CD14-positive monocyte (primary cell): ENCODE results near the gene ABCA2. TPM values are rescaled to one million over a fixed set of nuclear protein-coding genes. Genes with fewer than 3 reads are reported as not detected.

Experiments used
- DNase-seq, 3 donors: peaks; one replicate each; pipeline ENCODE4 v3.0.0-alpha.2; 2011 to 2022
- H2AFZ ChIP-seq: 2 replicates; pipeline ENCODE4 v1.6.0; 2012; ENCODE audit warnings: mild to moderate bottlenecking, low read depth, low read length, inconsistent platforms; ENCODE audit not compliant: insufficient read depth, poor library complexity, severe bottlenecking
- H3K27ac ChIP-seq, 2 donors: 1 replicate in 1 of 2; 2 replicates in 1 of 2; pipeline ENCODE4 v1.5.1; 2012 to 2013; ENCODE audit warnings: low read length in 2 of 2, control low read depth in 1 of 2, inconsistent platforms in 1 of 2, low read depth in 1 of 2, mild to moderate bottlenecking in 1 of 2
- H3K27me3 ChIP-seq, 2 donors: one replicate each; pipeline versions ENCODE4 v1.6.0 to v1.6.1; 2011 to 2013; ENCODE audit warnings: low read length in 2 of 2; ENCODE audit not compliant: control insufficient read depth in 2 of 2, insufficient read depth in 2 of 2
- H3K36me3 ChIP-seq, 2 donors: replicated peaks in 1 of 2; 1 replicate in 1 of 2; 2 replicates in 1 of 2; pipeline versions ENCODE4 v1.5.1 to v1.6.1; 2012 to 2013; ENCODE audit warnings: low read length in 2 of 2, control low read depth in 1 of 2, inconsistent platforms in 1 of 2, mild to moderate bottlenecking in 1 of 2; ENCODE audit not compliant: insufficient read depth in 2 of 2, control insufficient read depth in 1 of 2
- H3K4me1 ChIP-seq, 2 donors: 1 replicate in 1 of 2; 2 replicates in 1 of 2; pipeline versions ENCODE4 v1.5.1 to v1.6.1; 2012 to 2013; ENCODE audit warnings: low read length in 2 of 2, control low read depth in 1 of 2, inconsistent platforms in 1 of 2, mild to moderate bottlenecking in 1 of 2, moderate library complexity in 1 of 2; ENCODE audit not compliant: insufficient read depth in 2 of 2, control insufficient read depth in 1 of 2
- H3K4me2 ChIP-seq: replicated peaks from 2 replicates; pipeline ENCODE3; 2012; ENCODE audit warnings: low read length, moderate library complexity, mild to moderate bottlenecking; ENCODE audit not compliant: poor library complexity, severe bottlenecking; ENCODE audit errors: extremely low read depth
- H3K4me3 ChIP-seq, 3 experiments: fragments of 200-600 bp in 1 of 3; sonication (generic) in 1 of 3; replicated peaks in 1 of 3; 1 replicate in 2 of 3; 2 replicates in 1 of 3; pipeline ENCODE4 v1.5.1; 2011 to 2013; ENCODE audit warnings: low read length in 3 of 3, mild to moderate bottlenecking in 3 of 3, control low read depth in 2 of 3, low read depth in 2 of 3, inconsistent platforms in 1 of 3, moderate library complexity in 1 of 3
- H3K79me2 ChIP-seq: 2 replicates; pipeline ENCODE4 v1.6.0; 2012; ENCODE audit warnings: mild to moderate bottlenecking, control low read depth, inconsistent platforms, low read length, moderate library complexity; ENCODE audit not compliant: insufficient read depth
- H3K9ac ChIP-seq: 2 replicates; pipeline ENCODE4 v1.6.0; 2017; ENCODE audit warnings: low read length, mild to moderate bottlenecking; ENCODE audit not compliant: insufficient read depth, poor library complexity, severe bottlenecking
- H3K9me3 ChIP-seq, 2 donors: replicated peaks in 1 of 2; 1 replicate in 1 of 2; 2 replicates in 1 of 2; pipeline versions ENCODE4 v1.5.1 to v1.6.1; 2012 to 2013; ENCODE audit warnings: low read length in 2 of 2, control low read depth in 1 of 2; ENCODE audit not compliant: control insufficient read depth in 1 of 2, insufficient read depth in 1 of 2
- H4K20me1 ChIP-seq: 2 replicates; pipeline ENCODE4 v1.6.0; 2012; ENCODE audit warnings: mild to moderate bottlenecking, low read length, control low read depth, moderate library complexity; ENCODE audit not compliant: insufficient read depth
- H3K27ac Mint-ChIP-seq, 7 donors: one replicate each; pipeline ENCODE4 v1.8.0; 2020; ENCODE audit warnings: mild to moderate bottlenecking in 7 of 7, mixed read lengths in 7 of 7, moderate library complexity in 6 of 7, inconsistent platforms in 2 of 7
- H3K27me3 Mint-ChIP-seq, 3 donors: one replicate each; pipeline ENCODE4 v1.8.0; 2021 to 2022; ENCODE audit warnings: low read depth in 3 of 3, mild to moderate bottlenecking in 3 of 3, mixed read lengths in 3 of 3, moderate library complexity in 3 of 3, inconsistent platforms in 1 of 3
- H3K36me3 Mint-ChIP-seq, 2 donors: one replicate each; pipeline ENCODE4 v1.8.0; 2020; ENCODE audit warnings: mixed read lengths in 2 of 2, inconsistent platforms in 1 of 2, mild to moderate bottlenecking in 1 of 2
- H3K4me1 Mint-ChIP-seq: one replicate; pipeline ENCODE4 v1.8.0; 2020; ENCODE audit warnings: mild to moderate bottlenecking, mixed read lengths
- H3K4me3 Mint-ChIP-seq, 2 donors: one replicate each; pipeline ENCODE4 v1.8.0; 2020; ENCODE audit warnings: mild to moderate bottlenecking in 2 of 2, mixed read lengths in 2 of 2, moderate library complexity in 1 of 2
- H3K9me3 Mint-ChIP-seq, 7 donors: one replicate each; pipeline ENCODE4 v1.8.0; 2020 to 2022; ENCODE audit warnings: mixed read lengths in 7 of 7, mild to moderate bottlenecking in 6 of 7, moderate library complexity in 6 of 7, inconsistent platforms in 2 of 7
- WGBS: methylation state at CpG from one replicate; pipeline ENCODE4 v1.1.5; 2013; ENCODE audit warnings: missing lambda C conversion rate; ENCODE audit not compliant: insufficient coverage; 5-methylcytosine and 5-hydroxymethylcytosine counted together
- intact Hi-C, 2 donors: fragments of 100-400 bp; cut with micrococcal nuclease; formaldehyde crosslinking; loops; one replicate each; pipeline versions ENCODE4 v1.15.0 to v1.15.1; 2023
- polyA plus RNA-seq, 3 donors: library from polyadenylated mRNA; depleted of rRNA in 1 of 3; unstranded in 2 of 3; stranded (reverse) in 1 of 3; fragments of 300-500 nt in 2 of 3; fragments of >200 nt in 1 of 3; fragmentation: Illumina TruSeq in 2 of 3; gene quantifications; 1 replicate in 2 of 3; 2 replicates in 1 of 3; pipeline ENCODE4 v1.2.3, GENCODE V29; 2012 to 2021
- TF ChIP-seq, protein P1 (sequence below): fragments of 200-600 bp; IDR thresholded peaks from one replicate; pipeline ENCODE4 v1.8.0; 2022; ENCODE audit warnings: antibody characterized with exemption, mild to moderate bottlenecking

The ABCA2 gene
- polyA plus RNA-seq, 3 donors = 0.18 to 30.7 (median 0.40) TPM

GRCh38 chr9:136960938-136961275 is 67.1 kb downstream of the ABCA2 start:
- H3K36me3 Mint-ChIP-seq = no peaks in the 10 kb centered on the region
- H3K27me3 ChIP-seq = no peaks in the 10 kb centered on the region
- no peak overlapping the region for H3K4me3 Mint-ChIP-seq
- H3K27ac ChIP-seq = no peak overlapping the region
- H3K36me3 ChIP-seq = no peaks in the 10 kb centered on the region
- no peaks in the 10 kb centered on the region for H3K79me2 ChIP-seq
- H3K4me3 ChIP-seq = no peak overlapping the region
- H3K9me3 Mint-ChIP-seq = peaks cover 0 to 5% (median 3%) of the 10 kb centered on the region in 7 donors
- H3K27me3 Mint-ChIP-seq = peaks cover 6 to 11% (median 7%) of the 10 kb centered on the region in 3 donors
- H3K9me3 ChIP-seq = no peaks in the 10 kb centered on the region
- intact Hi-C loops = no loop called here
- peaks cover 8% of the 10 kb centered on the region for H3K4me1 Mint-ChIP-seq
- no peak overlapping the region for H3K4me2 ChIP-seq
- H3K9ac ChIP-seq = no peak overlapping the region
- H2AFZ ChIP-seq = no peak overlapping the region
- no peak for DNase-seq
- no peak overlapping the region for H3K27ac Mint-ChIP-seq
- 93% methylated on average over 12 of the region's 15 CpGs for WGBS
- TF ChIP-seq, protein P1, sequence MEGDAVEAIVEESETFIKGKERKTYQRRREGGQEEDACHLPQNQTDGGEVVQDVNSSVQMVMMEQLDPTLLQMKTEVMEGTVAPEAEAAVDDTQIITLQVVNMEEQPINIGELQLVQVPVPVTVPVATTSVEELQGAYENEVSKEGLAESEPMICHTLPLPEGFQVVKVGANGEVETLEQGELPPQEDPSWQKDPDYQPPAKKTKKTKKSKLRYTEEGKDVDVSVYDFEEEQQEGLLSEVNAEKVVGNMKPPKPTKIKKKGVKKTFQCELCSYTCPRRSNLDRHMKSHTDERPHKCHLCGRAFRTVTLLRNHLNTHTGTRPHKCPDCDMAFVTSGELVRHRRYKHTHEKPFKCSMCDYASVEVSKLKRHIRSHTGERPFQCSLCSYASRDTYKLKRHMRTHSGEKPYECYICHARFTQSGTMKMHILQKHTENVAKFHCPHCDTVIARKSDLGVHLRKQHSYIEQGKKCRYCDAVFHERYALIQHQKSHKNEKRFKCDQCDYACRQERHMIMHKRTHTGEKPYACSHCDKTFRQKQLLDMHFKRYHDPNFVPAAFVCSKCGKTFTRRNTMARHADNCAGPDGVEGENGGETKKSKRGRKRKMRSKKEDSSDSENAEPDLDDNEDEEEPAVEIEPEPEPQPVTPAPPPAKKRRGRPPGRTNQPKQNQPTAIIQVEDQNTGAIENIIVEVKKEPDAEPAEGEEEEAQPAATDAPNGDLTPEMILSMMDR = no peak
- peaks cover 4 to 8% of the 10 kb centered on the region in 2 donors for H3K4me1 ChIP-seq
- no peaks in the 10 kb centered on the region for H4K20me1 ChIP-seq

- 95% methylated on average over 11 of the region's 19 CpGs for WGBS
- H3K27ac ChIP-seq = no peak overlapping the region
- no peak overlapping the region for H2AFZ ChIP-seq
- no peak overlapping the region for H3K4me3 Mint-ChIP-seq
- no peak overlapping the region for H3K4me2 ChIP-seq
- TF ChIP-seq, protein P1 = no peak
- H3K4me1 ChIP-seq = peaks cover 4 to 6% of the 10 kb centered on the region in 2 donors
- no peak overlapping the region for H3K4me3 ChIP-seq
- H3K36me3 ChIP-seq = no peaks in the 10 kb centered on the region
- DNase-seq = no peak
- intact Hi-C loops = no loop called here
- no peaks in the 10 kb centered on the region for H4K20me1 ChIP-seq
- peaks cover under 1 to 6% (median 2%) of the 10 kb centered on the region in 3 donors for H3K27me3 Mint-ChIP-seq
- H3K36me3 Mint-ChIP-seq = no peaks in the 10 kb centered on the region
- no peaks in the 10 kb centered on the region for H3K27me3 ChIP-seq
- H3K79me2 ChIP-seq = no peaks in the 10 kb centered on the region
- no peak overlapping the region for H3K27ac Mint-ChIP-seq
- no peak overlapping the region for H3K9ac ChIP-seq
- no peaks in the 10 kb centered on the region for H3K9me3 ChIP-seq
- peaks cover 0 to 5% (median 3%) of the 10 kb centered on the region in 7 donors for H3K9me3 Mint-ChIP-seq
- peaks cover 3% of the 10 kb centered on the region for H3K4me1 Mint-ChIP-seq
Observed at GRCh38 chr9:136960212-136960937, 67.7 kb downstream of the ABCA2 start.
